Neuron (in vitro differentiated cells): ENCODE results near the gene GUK1.
A peak's percentile ranks its signal among the peaks of the same experiment; 100 is the strongest.

Source experiments
- H2AFZ ChIP-seq: one replicate; pipeline ENCODE4 v1.6.1; 2013; ENCODE audit warnings: low read depth, mild to moderate bottlenecking, inconsistent platforms, low read length, moderate library complexity
- H3K27me3 ChIP-seq: one replicate; pipeline ENCODE4 v1.6.1; 2013; ENCODE audit warnings: low read length; ENCODE audit not compliant: insufficient read depth
- H3K36me3 ChIP-seq: one replicate; pipeline ENCODE4 v1.6.1; 2013; ENCODE audit warnings: low read length; ENCODE audit not compliant: insufficient read depth
- H3K4me1 ChIP-seq: one replicate; pipeline ENCODE4 v1.6.1; 2013; ENCODE audit warnings: low read length; ENCODE audit not compliant: insufficient read depth
- H3K4me3 ChIP-seq: 2 replicates; pipeline ENCODE4 v1.5.1; 2013; ENCODE audit warnings: mild to moderate bottlenecking, low read length, moderate library complexity
- H3K9me3 ChIP-seq: one replicate; pipeline ENCODE4 v1.6.1; 2013; ENCODE audit warnings: low read length

GUK1 gene

GRCh38 chr1:228123505-228123904 lies 16.6 kb upstream of the GUK1 start:
- Histone ChIP-seq H3K4me3 (no peak overlapping the region), H3K9me3 (no peaks in the 10 kb centered on the region), H2AFZ (no peak overlapping the region), H3K27me3 (no peaks in the 10 kb centered on the region), H3K4me1 (peaks cover 5% of the 10 kb centered on the region), H3K36me3 (no peaks in the 10 kb centered on the region)

GRCh38 chr1:228125185-228125584 lies 14.9 kb upstream of the GUK1 start:
- H3K27me3 ChIP-seq, result no peaks in the 10 kb centered on the region

GRCh38 chr1:228131766-228132165 lies 8.3 kb upstream of the GUK1 start:
- Histone ChIP-seq H3K9me3 (no peaks in the 10 kb centered on the region), H3K27me3 (peaks cover 33% of the 10 kb centered on the region), H3K36me3 (no peaks in the 10 kb centered on the region), H3K4me1 (no peaks in the 10 kb centered on the region), H2AFZ (no peak overlapping the region), H3K4me3 (no peak overlapping the region)

More at GRCh38 chr1:228125185-228125584, 14.9 kb upstream of the GUK1 start:
- no peaks in the 10 kb centered on the region for H3K9me3 ChIP-seq
- H3K4me1 ChIP-seq, result peaks cover 5% of the 10 kb centered on the region
- no peaks in the 10 kb centered on the region for H3K36me3 ChIP-seq
- no peak overlapping the region for H2AFZ ChIP-seq
- no peak overlapping the region for H3K4me3 ChIP-seq

GRCh38 chr1:228134591-228134990 lies 5.5 kb upstream of the GUK1 start:
- peaks cover 35% of the 10 kb centered on the region for H3K27me3 ChIP-seq
- H3K9me3 ChIP-seq, result no peaks in the 10 kb centered on the region
- H3K4me1 ChIP-seq, result no peaks in the 10 kb centered on the region
- no peak overlapping the region for H2AFZ ChIP-seq
- H3K4me3 ChIP-seq, result no peak overlapping the region
- no peaks in the 10 kb centered on the region for H3K36me3 ChIP-seq

- Histone ChIP-seq H3K27me3 (peaks cover 35% of the 10 kb centered on the region), H2AFZ (no peak overlapping the region), H3K4me1 (peaks cover 13% of the 10 kb centered on the region), H3K9me3 (no peaks in the 10 kb centered on the region), H3K4me3 (no peak overlapping the region), H3K36me3 (no peaks in the 10 kb centered on the region)
These were observed 3.2 kb upstream of the GUK1 start for GRCh38 chr1:228136901-228137300.

- Histone ChIP-seq H3K9me3 (no peaks in the 10 kb centered on the region), H2AFZ (peak overlapping the region; percentile 69), H3K4me3 (peak overlapping the region; percentile 78), H3K27me3 (peaks cover 23% of the 10 kb centered on the region), H3K4me1 (peaks cover 16% of the 10 kb centered on the region), H3K36me3 (no peaks in the 10 kb centered on the region)
These were observed 611 bp upstream of the GUK1 start for GRCh38 chr1:228139406-228139930.

GRCh38 chr1:228140724-228141225 lies 696 bp downstream of the GUK1 start:
- H3K36me3 ChIP-seq, result peaks cover 8% of the 10 kb centered on the region
- H3K4me3 ChIP-seq, result peak overlapping the region; percentile 78
- no peaks in the 10 kb centered on the region for H3K9me3 ChIP-seq
- peaks cover 11% of the 10 kb centered on the region for H3K27me3 ChIP-seq
- H3K4me1 ChIP-seq, result peaks cover 16% of the 10 kb centered on the region
- H2AFZ ChIP-seq, result no peak overlapping the region

- H3K9me3 ChIP-seq, result no peaks in the 10 kb centered on the region
- peaks cover 16% of the 10 kb centered on the region for H3K4me1 ChIP-seq
- peak overlapping the region; percentile 78 for H3K4me3 ChIP-seq
- H2AFZ ChIP-seq, result no peak overlapping the region
- H3K36me3 ChIP-seq, result peaks cover 11% of the 10 kb centered on the region
- peaks cover 6% of the 10 kb centered on the region for H3K27me3 ChIP-seq
These were observed 1.4 kb downstream of the GUK1 start for GRCh38 chr1:228141226-228142044.

- Histone ChIP-seq H3K36me3 (peaks cover 18% of the 10 kb centered on the region), H3K4me3 (peak overlapping the region; percentile 78), H3K9me3 (no peaks in the 10 kb centered on the region), H3K27me3 (no peaks in the 10 kb centered on the region), H3K4me1 (peaks cover 16% of the 10 kb centered on the region), H2AFZ (no peak overlapping the region)
These were observed 2.1 kb downstream of the GUK1 start for GRCh38 chr1:228142155-228142691.

GRCh38 chr1:228142701-228143136 lies 2.6 kb downstream of the GUK1 start:
- H2AFZ ChIP-seq, result no peak overlapping the region

GRCh38 chr1:228143480-228144192 lies 3.6 kb downstream of the GUK1 start:
- Histone ChIP-seq H2AFZ (no peak overlapping the region), H3K4me3 (no peak overlapping the region), H3K36me3 (peaks cover 31% of the 10 kb centered on the region), H3K27me3 (no peaks in the 10 kb centered on the region), H3K9me3 (no peaks in the 10 kb centered on the region), H3K4me1 (peaks cover 20% of the 10 kb centered on the region)

More at GRCh38 chr1:228142701-228143136, 2.6 kb downstream of the GUK1 start:
- Histone ChIP-seq H3K9me3 (no peaks in the 10 kb centered on the region), H3K4me3 (no peak overlapping the region), H3K36me3 (peaks cover 23% of the 10 kb centered on the region), H3K27me3 (no peaks in the 10 kb centered on the region), H3K4me1 (peaks cover 16% of the 10 kb centered on the region)

- no peak overlapping the region for H3K4me3 ChIP-seq
These were observed 4.3 kb downstream of the GUK1 start for GRCh38 chr1:228144193-228144992.

More at GRCh38 chr1:228144193-228144992, 4.3 kb downstream of the GUK1 start:
- H2AFZ ChIP-seq, result no peak overlapping the region
- H3K4me1 ChIP-seq, result peaks cover 23% of the 10 kb centered on the region
- H3K9me3 ChIP-seq, result no peaks in the 10 kb centered on the region
- H3K27me3 ChIP-seq, result no peaks in the 10 kb centered on the region
- peaks cover 32% of the 10 kb centered on the region for H3K36me3 ChIP-seq
